GM13977 (cell line): ENCODE measurements around the gene MET.

Experiments
- DNase-seq: peaks from one replicate; pipeline ENCODE4 v3.0.0; 2012; ENCODE audit warnings: low spot score
- CTCF ChIP-seq: IDR thresholded peaks from 2 replicates; pipeline ENCODE4 v1.5.1; 2012; ENCODE audit warnings: mild to moderate bottlenecking, control low read depth; ENCODE audit not compliant: insufficient read depth; ENCODE audit errors: extremely low read depth, missing control alignments
- in situ Hi-C: fragments of 300-500 bp; cut with MboI; formaldehyde crosslinking; loops from one replicate; pipeline ENCODE4 v1.12.0; 2022; ENCODE audit warnings: low sequenced_read_pairs, low pct_unique_long_range_greater_than_20kb, mixed read lengths, inconsistent platforms; ENCODE audit not compliant: unreplicated experiment

Gene MET

DNA sequence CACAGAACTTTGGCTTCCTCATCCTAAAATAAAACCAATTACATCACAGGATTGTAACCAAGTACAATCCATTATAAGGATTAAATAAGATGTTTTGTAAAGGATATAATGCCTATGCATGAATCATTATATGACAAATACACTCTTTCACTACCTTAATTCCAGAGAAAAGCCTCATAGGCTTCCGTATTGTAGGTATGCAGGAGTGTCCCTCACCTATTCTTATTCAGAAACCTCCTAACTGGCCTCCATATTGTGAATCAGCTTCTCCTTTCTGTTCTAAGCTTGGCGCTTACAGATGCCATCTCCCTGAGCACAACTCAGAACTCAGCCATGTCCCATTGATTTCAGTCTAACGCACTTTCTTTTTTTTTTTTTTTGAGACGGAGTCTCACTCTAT lies 120.8 kb downstream of the MET start:
- no peak for TF ChIP-seq CTCF
- no peak for DNase-seq
- in situ Hi-C loops: no loop called here

- DNase-seq: no peak
- in situ Hi-C loops: no loop called here
- TF ChIP-seq CTCF: no peak
Measured at GRCh38 chr7:116793795-116794340, 121.9 kb downstream of the MET start.

DNA sequence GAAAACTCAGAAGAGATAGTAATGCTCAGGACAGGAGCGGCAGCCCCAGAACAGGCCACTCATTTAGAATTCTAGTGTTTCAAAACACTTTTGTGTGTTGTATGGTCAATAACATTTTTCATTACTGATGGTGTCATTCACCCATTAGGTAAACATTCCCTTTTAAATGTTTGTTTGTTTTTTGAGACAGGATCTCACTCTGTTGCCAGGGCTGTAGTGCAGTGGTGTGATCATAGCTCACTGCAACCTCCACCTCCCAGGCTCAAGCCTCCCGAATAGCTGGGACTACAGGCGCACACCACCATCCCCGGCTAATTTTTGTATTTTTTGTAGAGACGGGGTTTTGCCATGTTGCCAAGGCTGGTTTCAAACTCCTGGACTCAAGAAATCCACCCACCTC lies 124.5 kb downstream of the MET start:
- in situ Hi-C loops: no loop called here
- no peak for TF ChIP-seq CTCF
- no peak for DNase-seq

DNA sequence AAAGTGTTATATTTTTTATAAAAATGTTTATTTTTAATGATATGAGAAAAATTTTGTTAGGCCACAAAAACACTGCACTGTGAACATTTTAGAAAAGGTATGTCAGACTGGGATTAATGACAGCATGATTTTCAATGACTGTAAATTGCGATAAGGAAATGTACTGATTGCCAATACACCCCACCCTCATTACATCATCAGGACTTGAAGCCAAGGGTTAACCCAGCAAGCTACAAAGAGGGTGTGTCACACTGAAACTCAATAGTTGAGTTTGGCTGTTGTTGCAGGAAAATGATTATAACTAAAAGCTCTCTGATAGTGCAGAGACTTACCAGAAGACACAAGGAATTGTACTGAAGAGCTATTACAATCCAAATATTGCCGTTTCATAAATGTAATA lies 125.6 kb downstream of the MET start:
- in situ Hi-C loops: no loop called here
- no peak for TF ChIP-seq CTCF
- DNase-seq: no peak

DNA sequence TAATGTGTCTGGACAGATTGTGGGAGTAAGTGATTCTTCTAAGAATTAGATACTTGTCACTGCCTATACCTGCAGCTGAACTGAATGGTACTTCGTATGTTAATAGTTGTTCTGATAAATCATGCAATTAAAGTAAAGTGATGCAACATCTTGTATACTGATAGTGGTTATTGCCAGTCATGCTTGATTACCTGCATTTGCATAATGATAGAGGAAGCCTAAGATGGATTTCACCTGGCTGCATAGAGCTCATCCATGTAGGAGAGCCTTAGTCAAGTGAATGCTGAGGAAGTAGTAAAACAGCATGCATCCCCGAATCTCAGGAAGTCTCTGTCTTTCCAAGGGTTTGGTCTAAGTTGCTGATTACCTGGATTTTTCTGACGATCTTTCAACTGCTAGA lies 126.2 kb downstream of the MET start:
- no peak for DNase-seq
- TF ChIP-seq CTCF: no peak
- in situ Hi-C loops: no loop called here

DNA sequence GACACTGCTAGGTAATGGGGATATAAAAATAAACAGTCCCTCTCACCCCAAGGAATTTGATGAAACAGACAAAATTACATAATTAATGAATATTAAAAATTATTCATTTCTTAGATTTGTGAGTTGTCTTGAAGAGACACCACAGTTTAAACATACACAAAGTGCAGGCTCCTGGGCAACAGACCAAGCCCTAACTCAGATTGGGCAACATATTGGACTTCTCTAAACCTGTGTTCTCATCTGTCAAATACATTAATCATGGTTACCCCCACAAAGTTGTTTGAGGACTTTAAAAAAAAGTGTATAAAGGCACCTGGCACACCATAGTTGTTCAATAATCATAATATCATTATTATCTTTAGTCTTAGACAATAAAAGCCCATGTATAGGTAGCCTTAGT lies 127.9 kb downstream of the MET start:
- no peak for TF ChIP-seq CTCF
- in situ Hi-C loops: loop anchor here (10.0 to 25.0 kb wide), 4 partner anchors 125 to 638 kb away; partner anchors contain the start of gene MET
- DNase-seq: no peak

DNA sequence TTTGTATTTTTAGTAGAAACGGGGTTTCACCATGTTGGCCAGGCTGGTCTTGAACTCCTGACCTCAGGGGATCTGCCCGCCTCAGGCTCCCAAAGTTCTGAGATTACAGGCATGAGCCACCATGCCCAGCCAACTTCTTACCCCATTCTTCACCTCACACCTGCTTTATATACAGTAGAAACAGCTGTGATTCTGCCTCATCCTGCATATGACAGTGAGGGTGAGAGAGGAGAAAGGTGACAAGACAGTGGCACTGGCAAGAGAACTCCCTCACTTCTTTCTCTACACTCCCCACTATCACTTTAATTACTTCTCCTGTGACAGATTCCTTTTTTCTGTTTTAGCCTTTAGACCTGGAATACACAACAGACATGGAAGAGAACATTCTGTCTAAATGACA lies 128.6 kb downstream of the MET start:
- in situ Hi-C loops: loop anchor here (10.0 to 25.0 kb wide), 4 partner anchors 126 to 638 kb away; partner anchors contain the start of gene MET
- TF ChIP-seq CTCF: no peak
- no peak for DNase-seq
